Nasal cavity respiratory epithelium epithelial cell of viscerocranial mucosa (primary cell): ENCODE data around the gene PSMD5. TPM values are rescaled to one million over a fixed set of nuclear protein-coding genes. Genes with fewer than 3 reads are reported as not detected.

ENCODE experiments used
- total RNA-seq: library from RNA; depleted of rRNA; stranded (reverse); fragments of >200 nt; gene quantifications from 2 replicates; pipeline ENCODE4 v1.2.3, GENCODE V29; 2014

The PSMD5 gene
- total RNA-seq: 25.1 and 29.0 TPM in 2 replicates

GRCh38 chr9:120842685-120843485 is at the start of gene PSMD5:
TSS of gene PSMD5 (minus strand) at chr9:120842922. CDS start at chr9:120842909, 13 bp downstream.

GRCh38 chr9:120876842-120877240 is 34.1 kb upstream of the PSMD5 start, which contains the start of gene PHF19:
TSS of gene PHF19 (minus strand) at chr9:120877188. CDS start at chr9:120874741, 2,447 bp downstream.

GRCh38 chr9:120792898-120793765 is 49.6 kb downstream of the PSMD5 start, which contains the start of gene FBXW2:
TSS of gene FBXW2 (minus strand) at chr9:120793416. CDS start at chr9:120788258, 5,158 bp downstream.

Other genes with a start within 250 kb of the PSMD5 start
- gene MEGF9, start 128.5 kb downstream of the PSMD5 start, total RNA-seq: 9.2 and 22.9 TPM in 2 replicates
- gene FBXW2, start 49.5 kb downstream of the PSMD5 start, total RNA-seq: 29.0 and 57.4 TPM in 2 replicates
- gene PHF19, start 34.3 kb upstream of the PSMD5 start, total RNA-seq: 6.5 and 8.0 TPM in 2 replicates
- 1.0 and 2.3 TPM in 2 replicates for gene TRAF1, start 83.9 kb upstream of the PSMD5 start, total RNA-seq
- gene C5, start 207.4 kb upstream of the PSMD5 start, total RNA-seq: 1.6 and 1.7 TPM in 2 replicates
- gene CNTRL, start 232.0 kb upstream of the PSMD5 start, total RNA-seq: 5.6 and 8.5 TPM in 2 replicates